Fibroblast of skin of abdomen (primary cell): ENCODE data around the gene C16orf92.

ENCODE experiments used
- DNase-seq: peaks from one replicate; pipeline ENCODE4 v3.0.0-alpha.2; 2013

Gene C16orf92

GRCh38 chr16:30063278-30063892 lies 40.4 kb downstream of the C16orf92 start:
- DNase-seq: no peak

DNA sequence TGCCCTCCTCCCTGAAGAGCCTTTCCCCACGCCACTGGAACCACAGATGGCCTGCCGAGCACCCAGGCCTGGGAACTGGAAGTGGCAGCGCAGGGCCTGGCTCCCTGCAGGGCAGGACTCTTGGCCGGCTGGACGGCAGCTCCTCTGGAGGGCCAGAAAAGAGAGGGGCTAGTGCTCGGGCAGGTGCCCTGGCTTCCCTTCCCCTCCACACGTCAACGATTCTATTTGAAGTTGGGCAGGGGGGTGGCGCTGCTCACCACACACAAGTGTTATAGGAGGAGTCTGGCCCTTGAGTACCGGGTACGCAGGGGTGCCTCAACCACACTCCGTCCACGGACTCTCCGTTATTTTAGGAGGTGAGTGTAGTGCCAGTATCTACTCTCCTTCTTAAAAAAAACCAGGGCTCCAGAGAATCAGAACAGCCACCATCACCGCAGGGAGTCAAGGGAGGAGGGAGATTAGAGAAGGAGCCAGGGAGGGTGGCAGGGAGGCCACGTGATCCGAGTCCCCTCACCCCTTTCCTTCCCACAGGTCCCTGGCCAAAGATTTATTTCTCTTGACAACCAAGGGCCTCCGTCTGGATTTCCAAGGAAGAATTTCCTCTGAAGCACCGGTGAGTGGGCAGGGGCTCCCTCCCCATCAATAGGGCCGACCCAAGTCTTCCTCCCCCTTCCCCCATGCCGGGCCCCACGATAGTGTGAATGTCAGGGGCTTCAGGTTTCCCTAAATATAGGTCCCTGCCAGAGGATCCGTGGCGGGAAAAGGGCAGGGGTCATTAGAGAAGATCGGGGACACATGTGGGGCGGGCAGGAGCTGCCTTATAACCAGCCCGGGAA lies 41.1 kb downstream of the C16orf92 start:
- peak; percentile 39 for DNase-seq

DNA sequence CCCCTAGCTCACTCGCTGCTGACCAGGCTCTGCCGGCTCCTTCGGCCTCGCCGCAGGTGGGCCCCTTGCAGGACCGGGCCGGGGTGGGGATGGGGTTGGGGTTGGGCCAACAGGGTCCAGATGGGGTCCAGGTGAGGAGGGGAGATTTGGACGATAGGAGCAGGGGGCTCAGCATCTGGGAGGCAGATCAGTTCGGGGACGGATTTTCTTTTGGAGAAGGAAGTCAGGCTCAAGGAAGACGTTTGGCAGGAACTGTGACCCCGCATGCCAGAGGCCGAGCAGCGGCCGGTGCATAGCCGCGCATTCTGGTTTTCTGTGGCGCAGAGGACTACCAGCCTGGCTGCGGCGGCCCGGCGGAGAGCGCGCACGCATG lies 41.7 kb downstream of the C16orf92 start:
- no peak for DNase-seq

DNA sequence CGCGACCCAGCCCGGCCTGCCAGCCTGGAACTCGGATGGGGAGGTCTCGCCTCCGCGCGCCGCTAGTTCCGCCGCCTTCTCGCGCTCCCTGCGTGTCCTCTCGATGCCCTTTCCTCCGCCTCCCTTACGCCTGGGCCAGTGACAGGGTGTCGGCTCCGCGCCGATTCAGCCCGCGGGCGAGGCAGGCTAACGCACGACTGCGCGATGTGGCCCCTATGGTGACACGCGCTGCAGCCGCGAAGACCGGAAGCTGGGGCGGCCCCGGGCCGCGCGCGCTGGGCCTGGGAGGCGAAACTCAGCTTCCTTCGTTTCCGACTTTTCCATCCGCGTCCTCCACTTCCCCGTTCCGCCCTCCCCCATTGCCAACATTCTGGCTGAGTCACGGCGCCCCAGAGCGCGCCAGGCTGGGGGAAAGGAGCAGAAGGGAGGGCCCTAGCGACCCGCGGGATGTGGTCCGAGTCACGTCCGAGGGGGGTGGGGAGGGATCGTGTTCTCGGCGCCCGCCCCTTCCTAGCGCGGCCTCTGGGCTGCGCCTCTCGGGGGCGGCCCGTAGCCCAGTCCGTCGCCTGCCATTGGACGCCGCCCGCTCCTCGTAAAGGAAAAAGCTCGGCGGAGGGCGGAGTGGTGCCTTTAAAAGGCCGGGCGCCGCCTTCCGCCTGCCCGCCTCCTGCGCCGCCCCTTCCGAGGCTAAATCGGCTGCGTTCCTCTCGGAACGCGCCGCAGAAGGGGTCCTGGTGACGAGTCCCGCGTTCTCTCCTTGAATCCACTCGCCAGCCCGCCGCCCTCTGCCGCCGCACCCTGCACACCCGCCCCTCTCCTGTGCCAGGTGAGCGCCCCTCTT lies 42.3 kb downstream of the C16orf92 start, which contains the start of gene ALDOA:
ALDOA (plus strand) TSS at position 659 of the 841 bp plus-strand sequence. CDS start 1,138 bp downstream, outside the sequence.
- peak; percentile 100 for DNase-seq

GRCh38 chr16:30065943-30066760 lies 43.2 kb downstream of the C16orf92 start:
- peak; percentile 60 for DNase-seq

GRCh38 chr16:30066761-30067583 lies 44.0 kb downstream of the C16orf92 start:
- no peak for DNase-seq

DNA sequence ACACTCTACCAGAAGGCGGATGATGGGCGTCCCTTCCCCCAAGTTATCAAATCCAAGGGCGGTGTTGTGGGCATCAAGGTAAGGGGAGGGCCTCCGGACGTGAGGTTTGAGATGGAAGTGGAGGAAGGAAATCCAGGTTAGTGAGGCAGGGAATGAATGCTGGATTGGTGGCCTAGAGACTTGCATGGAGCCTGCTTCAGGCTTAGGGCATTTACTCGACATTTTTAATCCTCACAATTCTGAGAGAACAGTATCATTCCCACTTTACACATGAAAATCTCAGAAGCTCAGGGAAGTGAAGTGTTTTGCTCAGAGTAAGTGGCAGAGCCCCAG lies 44.6 kb downstream of the C16orf92 start:
- DNase-seq: no peak

GRCh38 chr16:30068333-30068732 lies 45.3 kb downstream of the C16orf92 start:
- no peak for DNase-seq

DNA sequence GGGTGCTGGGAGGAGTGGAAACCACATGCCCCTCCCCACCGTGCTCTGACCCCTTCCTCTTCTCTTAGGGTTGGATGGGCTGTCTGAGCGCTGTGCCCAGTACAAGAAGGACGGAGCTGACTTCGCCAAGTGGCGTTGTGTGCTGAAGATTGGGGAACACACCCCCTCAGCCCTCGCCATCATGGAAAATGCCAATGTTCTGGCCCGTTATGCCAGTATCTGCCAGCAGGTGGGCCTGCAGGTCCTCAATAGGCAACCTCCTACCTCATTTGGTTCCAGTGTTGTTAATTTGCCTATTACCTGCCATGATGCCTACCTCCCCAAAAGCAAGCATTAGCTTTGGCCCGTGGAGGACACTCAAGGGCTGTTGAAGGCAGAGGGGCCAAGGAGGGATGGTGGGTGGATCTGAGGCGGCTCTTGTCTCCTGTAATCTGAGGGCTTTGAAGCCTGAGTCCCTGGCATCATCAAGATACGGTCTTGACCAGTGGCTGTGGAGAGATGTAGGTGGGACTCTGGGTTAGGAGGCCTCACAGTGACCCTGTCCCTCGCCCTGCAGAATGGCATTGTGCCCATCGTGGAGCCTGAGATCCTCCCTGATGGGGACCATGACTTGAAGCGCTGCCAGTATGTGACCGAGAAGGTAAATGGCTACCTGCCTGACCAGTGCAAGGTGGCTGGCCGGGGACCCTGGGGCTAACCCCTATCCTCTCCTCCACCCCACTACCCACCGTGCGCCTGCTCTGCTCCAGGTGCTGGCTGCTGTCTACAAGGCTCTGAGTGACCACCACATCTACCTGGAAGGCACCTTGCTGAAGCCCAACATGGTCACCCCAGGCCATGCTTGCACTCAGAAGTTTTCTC lies 46.0 kb downstream of the C16orf92 start:
- DNase-seq: no peak

GRCh38 chr16:30069611-30070462 lies 46.8 kb downstream of the C16orf92 start:
- no peak for DNase-seq

DNA sequence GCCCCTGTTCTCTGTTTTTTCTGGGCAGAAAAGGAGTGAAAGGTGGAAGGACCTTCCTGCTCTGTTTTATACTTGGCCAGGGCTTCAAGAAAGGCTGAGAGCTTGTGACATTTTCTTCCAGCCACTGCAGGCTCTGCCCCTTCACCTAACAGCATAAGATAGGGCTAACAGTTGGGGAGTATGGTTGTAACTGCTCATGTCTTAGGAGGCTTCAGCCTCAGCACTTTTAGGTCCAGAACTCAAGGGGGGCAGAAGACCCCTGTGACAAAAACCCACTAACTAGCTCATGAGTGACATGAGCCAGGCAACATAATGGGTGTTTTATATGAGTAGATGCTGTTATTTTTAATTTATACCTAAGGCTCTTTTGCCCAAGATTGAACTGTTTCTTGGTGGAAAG lies 47.5 kb downstream of the C16orf92 start:
- no peak for DNase-seq
